HUES6 (cell line): ENCODE measurements around the gene PTPRA.
"Not testable (repeated sequence)": the region's sequence is repeated elsewhere in the genome, so short reads cannot be mapped to it uniquely, and the experiment has no call there.

ENCODE experiments used
- H3K27ac ChIP-seq: 2 replicates; pipeline ENCODE4 v1.7.0; 2013; ENCODE audit warnings: low read depth, mild to moderate bottlenecking, low read length, inconsistent platforms
- H3K27me3 ChIP-seq: 2 replicates; pipeline ENCODE4 v1.6.1; 2013; ENCODE audit warnings: low read length; ENCODE audit not compliant: control insufficient read depth, insufficient read depth
- H3K36me3 ChIP-seq: 2 replicates; pipeline ENCODE4 v1.6.1; 2013; ENCODE audit warnings: low read length; ENCODE audit not compliant: control insufficient read depth, insufficient read depth
- H3K4me1 ChIP-seq: 2 replicates; pipeline ENCODE4 v1.6.1; 2013; ENCODE audit warnings: low read length; ENCODE audit not compliant: control insufficient read depth, insufficient read depth
- H3K4me3 ChIP-seq: 2 replicates; pipeline ENCODE4 v1.5.1; 2013; ENCODE audit warnings: low read depth, low read length
- H3K9ac ChIP-seq: one replicate; pipeline ENCODE4 v1.6.1; 2013; ENCODE audit warnings: mild to moderate bottlenecking, low read length
- H3K9me3 ChIP-seq: 2 replicates; pipeline ENCODE4 v1.6.1; 2013; ENCODE audit warnings: low read depth, low read length; ENCODE audit not compliant: control insufficient read depth, insufficient read depth

Gene PTPRA

GRCh38 chr20:3045042-3045815, 171.9 kb downstream of the PTPRA start:
- peaks cover 21% of the 10 kb centered on the region for H3K4me1 ChIP-seq
- peaks cover 34% of the 10 kb centered on the region for H3K36me3 ChIP-seq
- H3K9ac ChIP-seq, result peak overlapping the region; percentile 94
- no peaks in the 10 kb centered on the region for H3K27me3 ChIP-seq
- H3K9me3 ChIP-seq, result no peaks in the 10 kb centered on the region
- H3K27ac ChIP-seq, result peak overlapping the region; percentile 81; the same call in 1 of the 2 replicates
- H3K4me3 ChIP-seq, result peak overlapping the region; percentile 98

- Histone ChIP-seq H3K9ac (peak within 1 kb of the TSS; percentile 94), H3K4me1 (peaks cover 21% of the 10 kb centered on the region), H3K4me3 (peak within 1 kb of the TSS; percentile 98), H3K27me3 (no peaks in the 10 kb centered on the region), H3K9me3 (no peaks in the 10 kb centered on the region), H3K27ac (peak within 1 kb of the TSS; percentile 89), H3K36me3 (peaks cover 27% of the 10 kb centered on the region)
Measured at GRCh38 chr20:3045816-3046676, 172.8 kb downstream of the PTPRA start, which contains the start of gene MRPS26. Gene MRPS26 (plus strand): TSS chr20:3046052. CDS start chr20:3046069, 17 bp downstream.

DNA sequence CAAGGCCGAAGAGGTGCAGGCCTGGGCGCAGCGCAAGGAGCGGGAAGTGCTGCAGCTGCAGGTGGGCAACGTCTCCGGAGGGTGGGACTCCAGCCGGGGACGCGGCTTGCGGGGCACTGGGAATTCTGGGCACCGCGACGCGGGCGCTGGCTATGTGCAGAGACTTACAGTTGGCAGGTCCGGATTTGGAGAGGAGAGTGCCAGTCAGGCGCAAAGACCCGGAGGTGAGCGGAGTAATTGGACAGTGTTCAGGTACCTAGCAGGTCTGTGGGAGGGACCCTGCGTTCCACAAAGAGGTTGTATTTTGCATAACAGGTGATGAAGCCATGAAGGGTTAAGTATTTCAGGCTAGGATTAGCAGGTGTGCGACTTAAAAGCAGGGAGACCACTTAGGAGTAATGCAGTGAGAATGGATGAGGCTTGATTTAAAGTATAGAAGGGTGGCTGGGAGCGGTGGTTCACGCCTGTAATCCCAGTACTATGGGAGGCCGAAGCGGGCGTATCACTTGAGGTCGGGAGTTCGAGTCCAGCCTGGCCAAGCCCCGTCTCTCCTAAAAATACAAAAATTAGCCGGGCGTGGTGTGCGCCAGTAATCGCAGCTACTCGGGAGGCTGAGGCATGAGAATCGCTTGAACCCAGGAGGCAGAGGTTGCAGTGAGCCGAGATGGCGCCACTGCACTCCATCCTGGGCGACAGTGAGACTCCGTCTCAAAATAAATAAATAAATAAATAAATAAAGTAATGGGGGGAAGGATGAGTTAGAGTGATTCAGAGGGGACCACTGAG, 173.6 kb downstream of the PTPRA start:
- H3K9me3 ChIP-seq, result no peaks in the 10 kb centered on the region
- H3K9ac ChIP-seq, result peak overlapping the region; percentile 94
- H3K36me3 ChIP-seq, result peaks cover 27% of the 10 kb centered on the region
- H3K4me3 ChIP-seq, result peak overlapping the region; percentile 98
- peaks cover 16% of the 10 kb centered on the region for H3K4me1 ChIP-seq
- H3K27ac ChIP-seq, result 0 out of 2 replicates have a peak overlapping the region, but pooled peaks have one; percentile 89
- no peaks in the 10 kb centered on the region for H3K27me3 ChIP-seq

DNA sequence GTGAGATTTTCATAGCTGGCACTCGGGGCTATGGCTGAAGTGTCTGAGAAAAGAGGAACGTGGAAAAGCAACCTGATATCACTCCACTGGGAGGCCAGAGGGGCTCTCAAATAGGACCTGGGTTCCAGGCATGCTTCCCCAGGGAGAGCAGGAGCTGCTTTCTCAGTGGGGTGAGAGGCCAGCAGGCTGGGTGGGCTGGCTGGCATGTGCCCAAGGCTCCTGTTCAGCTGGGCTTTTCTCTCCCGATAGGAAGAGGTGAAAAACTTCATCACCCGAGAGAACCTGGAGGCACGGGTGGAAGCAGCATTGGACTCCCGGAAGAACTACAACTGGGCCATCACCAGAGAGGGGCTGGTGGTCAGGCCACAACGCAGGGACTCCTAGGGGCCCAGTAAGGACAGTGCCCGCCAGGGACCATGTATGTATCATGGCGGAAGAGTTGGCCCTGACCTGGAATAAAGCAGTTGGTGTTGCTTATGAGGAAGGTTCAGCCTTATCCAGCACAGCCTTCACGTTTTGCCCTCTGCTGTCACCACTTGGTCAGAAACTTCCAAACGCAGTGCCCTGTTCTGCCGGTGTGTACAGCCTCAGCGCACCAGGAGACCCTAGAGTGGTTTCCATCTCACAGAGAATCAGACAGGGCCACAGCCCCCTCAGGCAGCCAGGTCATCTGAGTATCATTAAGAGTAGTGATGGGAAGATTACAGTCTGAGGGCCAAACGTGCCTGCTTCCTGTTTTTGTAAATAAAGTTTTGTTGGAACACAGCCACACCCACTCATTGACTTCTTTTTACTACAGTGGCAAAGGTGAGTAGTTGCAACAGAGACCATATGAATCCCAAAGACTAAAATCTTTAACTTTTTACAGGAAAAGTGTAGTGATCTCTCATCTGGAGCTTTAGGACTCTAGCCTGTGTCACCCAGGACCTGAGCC, 174.5 kb downstream of the PTPRA start:
- no peaks in the 10 kb centered on the region for H3K27me3 ChIP-seq
- no peaks in the 10 kb centered on the region for H3K9me3 ChIP-seq
- H3K4me1 ChIP-seq, result peaks cover 7% of the 10 kb centered on the region
- H3K36me3 ChIP-seq, result peaks cover 27% of the 10 kb centered on the region
- no peak overlapping the region for H3K27ac ChIP-seq
- H3K9ac ChIP-seq, result no peak overlapping the region
- no peak overlapping the region for H3K4me3 ChIP-seq

GRCh38 chr20:3051385-3052019, 178.2 kb downstream of the PTPRA start:
- Histone ChIP-seq H3K9me3 (no peaks in the 10 kb centered on the region), H3K27me3 (no peaks in the 10 kb centered on the region), H3K4me3 (no peak overlapping the region), H3K4me1 (no peaks in the 10 kb centered on the region), H3K27ac (no peak overlapping the region), H3K36me3 (peaks cover 27% of the 10 kb centered on the region), H3K9ac (no peak overlapping the region)

DNA sequence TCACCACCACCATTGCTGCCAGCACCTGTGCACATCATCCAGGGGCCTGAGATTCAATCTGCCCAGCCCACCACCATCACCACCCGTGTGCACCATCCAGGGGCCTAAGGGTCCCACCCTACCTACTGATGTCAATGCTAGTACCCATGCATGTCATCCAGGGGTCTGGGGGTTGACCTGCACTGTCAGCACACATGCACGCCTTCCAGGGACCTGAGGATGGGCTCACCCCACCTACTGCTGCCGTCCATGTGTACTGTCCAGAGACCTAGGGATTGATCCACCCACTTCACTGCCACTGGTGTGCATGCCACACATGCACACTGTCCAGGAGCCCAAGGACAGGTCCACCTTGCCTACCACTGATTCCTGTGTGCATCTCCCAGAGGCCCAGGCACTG, 186.2 kb downstream of the PTPRA start:
- no peak overlapping the region for H3K9ac ChIP-seq
- H3K9me3 ChIP-seq, result no peaks in the 10 kb centered on the region
- no peaks in the 10 kb centered on the region for H3K27me3 ChIP-seq
- H3K4me3 ChIP-seq, result no peak overlapping the region
- no peaks in the 10 kb centered on the region for H3K36me3 ChIP-seq
- H3K4me1 ChIP-seq, result no peaks in the 10 kb centered on the region
- no peak overlapping the region for H3K27ac ChIP-seq

DNA sequence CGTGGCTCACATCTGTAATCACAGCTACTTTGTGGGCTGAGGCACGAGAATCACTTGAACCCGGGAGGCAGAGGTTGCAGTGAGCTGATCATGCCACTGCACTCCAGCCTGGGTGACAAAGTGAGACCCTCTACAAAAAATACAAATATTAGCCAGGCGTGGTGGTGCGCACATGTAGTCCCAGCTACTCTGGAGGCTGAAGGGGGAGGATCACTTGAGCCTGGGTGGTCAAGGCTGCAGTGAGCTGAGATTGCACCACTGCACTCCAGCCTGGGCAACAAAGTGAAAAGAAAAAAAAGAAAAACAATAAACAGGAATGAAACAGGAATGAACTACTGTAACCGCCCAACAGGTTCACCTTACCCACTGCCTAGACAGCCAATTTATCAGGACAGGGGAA, 190.8 kb downstream of the PTPRA start:
- H3K9me3 ChIP-seq, H3K9ac ChIP-seq, H3K36me3 ChIP-seq, H3K27me3 ChIP-seq, H3K4me3 ChIP-seq, H3K27ac ChIP-seq, H3K4me1 ChIP-seq: not testable (repeated sequence)

- H3K36me3 ChIP-seq, result no peaks in the 10 kb centered on the region
- no peak overlapping the region for H3K4me3 ChIP-seq
- H3K9me3 ChIP-seq, result no peaks in the 10 kb centered on the region
- peaks cover 18% of the 10 kb centered on the region for H3K27me3 ChIP-seq
- no peak overlapping the region for H3K9ac ChIP-seq
- no peak overlapping the region for H3K27ac ChIP-seq
- H3K4me1 ChIP-seq, result peaks cover 1% of the 10 kb centered on the region; the same call in 1 of the 2 replicates
Measured at GRCh38 chr20:3067139-3068014, 194.1 kb downstream of the PTPRA start.

- Histone ChIP-seq H3K4me3 (no peak overlapping the region), H3K27ac (no peak overlapping the region), H3K36me3 (no peaks in the 10 kb centered on the region), H3K9ac (no peak overlapping the region), H3K27me3 (peaks cover 25% of the 10 kb centered on the region), H3K9me3 (no peaks in the 10 kb centered on the region), H3K4me1 (peaks cover 5% of the 10 kb centered on the region)
Measured at GRCh38 chr20:3068075-3068474, 194.8 kb downstream of the PTPRA start.
